GM21737 (cell line): ENCODE data around the gene IGSF11.

Experiments used
- ATAC-seq: cut with Tn5 transposase; IDR thresholded peaks from one replicate; pipeline ENCODE4 v1.9.1; 2021; ENCODE audit warnings: mild to moderate bottlenecking, moderate library complexity; ENCODE audit not compliant: unreplicated experiment

IGSF11 gene

DNA sequence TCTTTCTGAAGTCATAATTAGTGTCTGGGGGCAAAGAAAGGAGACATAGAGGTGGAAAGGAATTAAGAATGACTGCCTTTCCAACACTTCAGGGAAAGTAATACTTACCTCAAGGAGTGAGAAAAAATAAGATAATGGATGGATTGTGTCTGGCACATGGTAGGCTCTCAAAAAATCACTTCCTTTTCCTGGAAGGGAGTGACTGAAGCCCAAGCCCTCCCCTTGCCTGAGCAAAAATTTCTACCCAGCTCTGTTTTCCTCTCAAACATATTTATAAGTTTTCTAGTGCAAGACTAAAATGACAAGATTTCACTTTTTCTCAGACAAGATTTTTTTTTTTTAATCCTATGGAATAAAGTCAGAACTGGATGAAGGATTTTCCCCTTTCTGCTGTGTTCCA, 145.0 kb downstream of the IGSF11 start:
- ATAC-seq, result no peak

- no peak for ATAC-seq
These were observed 147.9 kb downstream of the IGSF11 start for GRCh38 chr3:118886708-118887107.

GRCh38 chr3:118884748-118885206, 149.9 kb downstream of the IGSF11 start:
- ATAC-seq, result peak; percentile 74

- peak; percentile 62 for ATAC-seq
These were observed 152.2 kb downstream of the IGSF11 start for GRCh38 chr3:118882353-118882947.

DNA sequence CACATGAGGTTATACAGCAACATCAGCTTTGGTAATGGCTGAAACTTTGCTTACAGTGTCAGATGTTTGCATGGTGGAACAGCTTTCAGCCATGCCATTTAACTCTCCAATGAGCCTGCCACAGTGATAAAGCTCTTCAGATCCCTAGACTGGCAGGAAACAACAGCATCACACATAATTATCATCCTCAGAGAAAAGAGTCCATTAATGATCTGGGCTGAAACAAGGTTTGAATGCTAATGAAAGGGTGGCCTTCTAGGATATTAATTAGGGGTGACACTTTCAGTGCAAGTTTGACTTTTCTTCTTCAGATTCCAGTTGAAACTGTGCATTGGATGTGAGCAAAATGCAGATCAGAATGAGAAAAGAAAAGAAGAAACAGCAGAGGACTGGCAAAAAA, 166.6 kb downstream of the IGSF11 start:
- ATAC-seq, result no peak

- ATAC-seq, result no peak
These were observed 170.8 kb downstream of the IGSF11 start for GRCh38 chr3:118863731-118864322.

- no peak for ATAC-seq
These were observed 174.7 kb downstream of the IGSF11 start for GRCh38 chr3:118859950-118860349.

DNA sequence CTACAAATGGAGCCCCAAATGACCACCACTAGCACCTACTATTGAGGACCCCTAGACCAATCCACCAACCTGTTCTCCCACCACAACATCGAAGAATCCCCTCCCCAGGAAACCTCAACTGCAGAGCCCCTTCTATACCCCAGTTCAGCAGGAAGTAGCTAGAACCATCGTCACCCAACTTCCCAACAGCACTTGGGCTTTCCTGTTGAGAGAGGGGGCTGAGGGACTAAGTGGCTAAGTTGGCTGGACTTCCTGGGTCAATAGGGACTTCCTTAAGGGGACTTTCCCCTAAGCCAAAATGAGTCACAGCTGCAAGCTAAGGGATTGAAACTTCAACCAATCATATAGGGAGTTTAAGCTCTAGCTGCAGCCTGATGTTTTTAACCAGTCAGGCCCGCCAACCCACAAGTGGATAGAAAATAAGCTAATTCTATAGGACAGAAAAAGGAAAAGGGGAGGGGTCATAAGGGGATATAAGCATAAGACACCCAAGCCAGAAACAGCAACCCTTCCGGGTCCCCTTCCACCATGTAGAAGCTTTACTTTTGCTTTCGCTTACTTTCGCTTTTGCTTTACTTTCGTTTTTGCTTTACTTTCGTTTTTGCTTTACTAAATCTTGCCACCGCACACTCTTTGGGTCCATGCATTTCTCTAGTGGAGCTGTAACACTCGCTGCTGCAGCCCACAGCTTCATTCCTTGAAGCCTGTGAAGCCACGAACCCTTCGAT, 183.0 kb downstream of the IGSF11 start:
- peak; percentile 76 for ATAC-seq

- no peak for ATAC-seq
These were observed 184.0 kb downstream of the IGSF11 start for GRCh38 chr3:118850687-118851086.
